NCI-H2196 (cell line): ENCODE results near the gene LRP5.
"Not testable (repeated sequence)": the region's sequence is repeated elsewhere in the genome, so short reads cannot be mapped to it uniquely, and the experiment has no call there.

Source experiments
- DNase-seq: peaks from one replicate; lab custom pipeline; 2025; ENCODE audit not compliant: unreplicated experiment; lab: John Stamatoyannopoulos, UW

Gene LRP5

DNA sequence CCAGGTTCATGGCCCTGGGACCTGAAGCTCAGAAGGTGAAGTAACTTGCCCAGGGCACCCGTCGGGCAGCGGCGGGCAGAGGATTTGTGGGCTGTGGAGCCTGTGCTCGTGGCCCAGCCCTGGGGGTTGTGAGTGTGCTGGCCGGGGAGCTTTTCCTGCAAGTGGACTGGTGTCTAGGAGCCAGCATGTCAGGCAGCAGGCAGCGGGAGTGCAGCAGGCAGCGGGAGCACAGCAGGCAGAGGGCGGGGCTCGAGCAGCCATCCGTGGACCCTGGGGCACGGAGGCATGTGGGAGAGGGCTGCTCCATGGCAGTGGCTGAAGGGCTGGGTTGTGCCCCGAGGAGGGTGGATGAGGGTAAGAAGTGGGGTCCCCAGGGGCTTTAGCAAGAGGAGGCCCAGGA, 75.4 kb downstream of the LRP5 start:
- DNase-seq: no peak

DNA sequence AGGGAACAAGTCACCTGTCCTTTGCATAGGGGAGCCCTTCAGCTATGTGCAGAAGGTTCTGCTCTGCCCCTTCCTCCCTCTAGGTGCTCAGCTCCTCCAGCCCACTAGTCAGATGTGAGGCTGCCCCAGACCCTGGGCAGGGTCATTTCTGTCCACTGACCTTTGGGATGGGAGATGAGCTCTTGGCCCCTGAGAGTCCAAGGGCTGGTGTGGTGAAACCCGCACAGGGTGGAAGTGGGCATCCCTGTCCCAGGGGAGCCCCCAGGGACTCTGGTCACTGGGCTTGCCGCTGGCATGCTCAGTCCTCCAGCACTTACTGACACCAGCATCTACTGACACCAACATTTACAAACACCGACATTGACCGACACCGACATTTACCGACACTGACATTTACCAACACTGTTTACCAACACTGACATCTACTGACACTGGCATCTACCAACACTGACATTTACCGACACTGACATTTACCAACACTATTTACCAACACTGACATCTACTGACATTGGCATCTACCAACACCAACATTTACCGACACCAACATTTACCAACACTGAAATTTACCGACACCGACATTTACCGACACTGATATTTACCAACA, 76.3 kb downstream of the LRP5 start:
- DNase-seq: no peak

DNA sequence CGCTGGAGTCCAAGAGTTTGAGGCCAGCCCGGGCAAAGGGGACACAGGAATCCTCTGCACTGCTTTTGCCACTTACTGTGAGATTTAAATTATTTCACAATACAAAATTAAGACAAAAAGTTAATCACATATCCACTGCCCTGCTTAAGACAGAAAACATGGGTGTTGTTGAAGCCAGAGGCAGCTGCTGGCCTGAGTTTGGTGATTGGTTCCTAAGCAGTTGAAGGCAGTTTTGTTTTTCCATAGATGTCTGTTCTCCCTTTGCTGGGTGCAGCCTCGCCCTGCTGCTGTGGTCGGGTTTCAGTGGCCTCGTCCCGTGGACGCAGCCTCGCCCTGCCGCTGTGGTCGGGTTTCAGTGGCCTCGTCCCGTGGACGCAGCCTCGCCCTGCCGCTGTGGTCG, 77.9 kb downstream of the LRP5 start:
- no peak for DNase-seq

DNA sequence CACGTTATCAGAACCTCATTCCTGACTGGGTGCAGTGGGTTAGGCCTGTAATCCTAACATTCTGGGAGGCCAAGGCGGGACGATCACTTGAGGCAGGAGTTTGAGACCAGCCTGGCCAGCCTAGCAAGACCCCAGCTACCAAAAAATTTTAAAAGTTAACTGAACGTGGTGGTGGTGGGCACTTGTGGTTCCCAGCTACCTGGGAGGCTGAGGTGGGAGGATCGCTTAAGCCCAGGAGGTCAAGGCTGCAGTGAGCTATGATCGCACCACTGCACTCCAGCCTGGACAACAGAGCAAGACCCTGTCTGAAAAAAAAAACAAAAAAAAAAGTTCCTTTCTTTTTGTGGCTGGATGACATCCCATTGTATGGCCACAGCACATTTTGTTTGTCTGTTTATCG, 80.4 kb downstream of the LRP5 start:
- DNase-seq: no peak

DNA sequence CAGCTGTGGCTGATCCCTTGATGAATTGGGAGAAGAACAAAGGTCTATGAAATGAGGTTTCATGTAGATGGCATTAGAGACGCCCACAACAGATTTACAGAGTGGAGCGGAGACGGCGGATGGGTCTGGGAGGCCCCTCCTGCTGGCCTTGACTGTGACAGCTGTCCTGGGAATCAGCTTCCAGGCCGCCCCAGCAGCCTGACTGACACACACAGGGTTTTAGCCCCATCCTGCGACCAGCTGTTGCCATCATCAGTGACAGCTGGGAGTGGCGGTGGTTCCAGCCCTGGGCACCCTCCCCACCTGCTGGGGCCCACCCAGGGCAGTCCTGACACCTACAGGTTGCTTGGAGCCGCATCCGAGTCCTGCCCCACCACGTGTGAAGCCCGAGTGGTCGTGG, 84.1 kb downstream of the LRP5 start:
- DNase-seq: no peak

DNA sequence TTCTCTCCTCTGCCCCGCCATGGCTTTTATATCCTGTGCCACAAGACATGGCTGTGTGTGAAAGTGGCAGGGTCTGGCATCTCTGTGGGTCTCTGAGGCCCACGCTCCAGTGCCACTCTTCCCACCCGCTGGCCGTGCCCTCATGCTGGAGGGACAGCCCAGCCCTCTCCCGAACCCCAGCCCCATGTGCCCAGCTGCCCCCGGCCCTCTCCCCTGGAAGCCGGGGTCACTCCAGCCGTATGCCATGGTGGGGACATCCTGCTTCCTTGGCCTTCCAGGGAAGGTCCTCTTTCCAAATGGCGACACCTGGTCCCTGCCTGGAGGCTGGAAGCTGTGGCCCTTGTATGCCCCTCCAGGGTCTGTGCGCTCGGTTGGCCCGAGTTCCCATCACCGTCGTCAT, 84.9 kb downstream of the LRP5 start:
- no peak for DNase-seq

DNA sequence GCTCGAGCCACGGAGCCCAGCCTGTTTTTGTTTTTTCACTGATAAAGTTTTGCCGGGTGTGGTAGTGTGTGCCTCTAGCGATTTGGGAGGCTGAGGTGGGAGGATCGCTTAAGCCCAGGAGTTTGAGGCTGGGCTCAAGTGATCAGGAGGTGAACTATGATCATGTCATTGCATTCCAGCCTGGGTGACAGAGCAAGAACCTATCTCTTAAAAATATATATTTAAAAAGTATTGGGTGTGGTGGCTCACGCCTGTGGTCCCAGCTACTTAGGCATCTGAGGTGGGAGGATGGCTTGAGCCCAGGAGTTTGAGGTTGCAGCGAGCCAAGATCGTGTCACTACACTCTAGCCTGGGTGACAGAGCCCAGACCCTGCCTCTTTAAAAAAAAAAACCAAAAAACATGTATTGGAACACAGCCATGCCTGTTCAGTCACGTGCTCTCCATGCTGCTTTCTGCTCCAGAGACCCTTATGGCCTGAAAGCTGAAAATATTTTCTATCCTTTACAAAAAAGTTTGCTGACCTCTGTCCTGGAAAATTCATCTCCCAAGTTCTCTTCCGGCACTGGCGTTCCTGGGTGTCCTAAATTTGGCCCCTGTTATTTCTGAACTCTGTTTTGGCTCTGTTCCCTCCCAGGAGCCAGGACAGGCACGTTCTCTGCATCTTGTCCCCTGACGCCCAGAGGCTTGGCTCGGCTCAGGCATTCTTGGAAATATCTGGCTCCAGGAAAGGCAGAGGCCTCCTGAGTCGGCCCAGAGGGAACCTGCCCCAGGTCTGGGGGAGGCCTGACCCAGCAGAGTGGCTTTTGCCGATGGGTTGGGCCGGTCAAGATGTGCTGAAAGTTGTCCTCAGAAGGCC, 86.8 kb downstream of the LRP5 start:
- no peak for DNase-seq

DNA sequence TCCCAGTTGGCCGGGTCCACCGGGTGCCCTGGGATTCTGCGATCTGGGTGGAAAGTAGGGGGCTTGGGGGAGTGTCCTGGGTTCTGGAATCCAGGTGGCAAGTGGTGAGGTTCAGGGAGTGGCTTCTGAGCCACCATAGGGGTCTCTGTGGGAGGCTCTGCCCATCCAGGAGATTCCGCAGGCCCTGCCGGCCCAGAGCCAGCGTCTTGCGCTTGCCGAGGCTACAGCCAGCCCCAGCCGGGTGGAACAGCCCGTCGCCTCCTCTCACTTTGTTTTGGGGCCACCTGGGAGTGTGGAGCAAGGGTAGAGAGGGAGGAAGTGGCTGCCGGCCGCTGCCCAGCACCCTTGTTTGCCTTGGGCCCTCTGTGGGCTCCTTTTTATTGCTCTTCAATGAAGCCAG, 87.5 kb downstream of the LRP5 start:
- no peak for DNase-seq

DNA sequence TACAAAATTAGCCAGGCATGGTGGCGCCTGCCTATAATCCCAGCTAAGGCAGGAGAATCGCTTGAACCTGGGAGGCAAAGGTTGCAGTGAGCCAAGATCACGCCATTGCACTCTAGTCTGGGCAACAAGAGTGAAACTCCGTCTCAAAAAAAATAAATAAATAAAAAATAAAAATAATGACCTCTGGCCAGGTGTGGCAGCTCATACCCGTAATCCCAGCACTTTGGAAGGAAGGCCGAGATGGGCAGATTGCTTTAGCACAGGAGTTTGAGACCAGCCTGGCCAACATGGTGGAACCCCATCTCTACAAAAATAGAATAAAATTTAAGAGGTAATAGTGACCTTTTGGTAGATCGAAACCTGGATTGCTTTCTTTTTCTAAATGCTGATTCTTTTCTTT, 88.2 kb downstream of the LRP5 start:
- DNase-seq: not testable (repeated sequence)

DNA sequence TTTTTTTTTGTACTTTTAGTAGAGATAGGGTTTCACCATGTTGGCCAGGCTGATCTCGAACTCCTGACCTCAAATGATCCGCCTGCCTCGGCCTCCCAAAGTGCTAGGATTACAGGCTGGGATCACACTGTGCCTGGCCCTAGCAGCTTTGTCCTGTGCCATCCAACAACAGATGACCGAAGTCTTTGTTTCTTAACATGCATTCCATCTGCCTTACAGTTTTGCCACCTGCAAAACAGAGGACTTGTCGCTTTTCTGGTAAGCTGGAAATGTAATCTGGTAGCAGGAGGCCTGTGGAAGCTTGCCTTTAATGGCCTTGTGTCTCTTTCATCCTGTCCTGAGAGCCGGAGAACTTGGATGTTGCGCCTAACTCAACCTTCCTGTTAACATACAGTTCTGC, 89.5 kb downstream of the LRP5 start:
- DNase-seq: no peak

DNA sequence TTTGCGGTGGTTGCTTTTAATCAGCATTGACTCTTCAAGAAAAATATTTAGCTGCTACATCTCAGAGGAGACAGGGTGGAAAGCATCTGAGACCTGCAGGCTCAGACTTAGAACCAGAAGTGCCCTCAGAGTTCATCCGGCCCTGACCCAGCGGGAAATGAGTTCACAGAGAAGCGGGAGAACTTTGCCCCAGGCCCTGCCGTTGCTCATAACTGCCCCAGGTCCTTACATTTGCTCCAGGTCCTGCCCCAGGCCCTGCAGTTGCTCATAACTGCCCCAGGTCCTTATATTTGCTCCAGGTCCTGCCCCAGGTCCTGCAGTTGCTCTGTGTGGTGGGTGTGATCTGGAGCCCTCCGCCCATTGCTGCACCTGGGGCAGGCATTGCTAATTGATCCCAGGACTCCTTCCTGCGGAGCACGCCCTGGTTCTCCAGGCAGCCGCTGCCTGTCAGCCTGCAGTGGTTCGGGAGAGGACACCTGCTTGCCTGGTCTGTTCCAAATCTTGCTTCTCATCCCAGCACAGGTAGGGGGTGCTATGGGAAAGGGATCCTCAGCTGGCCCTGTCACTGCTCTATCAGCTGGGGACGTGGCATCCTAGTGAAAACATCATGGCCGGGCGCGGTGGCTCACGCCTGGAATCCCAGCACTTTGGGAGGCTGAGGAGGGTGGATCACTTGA, 90.1 kb downstream of the LRP5 start:
- DNase-seq: no peak

DNA sequence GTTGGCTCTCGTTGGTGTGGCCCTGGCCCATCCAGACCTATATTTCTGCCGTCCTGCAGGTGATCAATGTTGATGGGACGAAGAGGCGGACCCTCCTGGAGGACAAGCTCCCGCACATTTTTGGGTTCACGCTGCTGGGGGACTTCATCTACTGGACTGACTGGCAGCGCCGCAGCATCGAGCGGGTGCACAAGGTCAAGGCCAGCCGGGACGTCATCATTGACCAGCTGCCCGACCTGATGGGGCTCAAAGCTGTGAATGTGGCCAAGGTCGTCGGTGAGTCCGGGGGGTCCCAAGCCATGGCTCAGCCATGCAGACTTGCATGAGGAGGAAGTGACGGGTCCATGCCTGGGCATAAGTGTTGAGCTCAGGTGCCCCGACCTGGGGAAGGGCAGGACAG, 91.0 kb downstream of the LRP5 start:
- DNase-seq: no peak

DNA sequence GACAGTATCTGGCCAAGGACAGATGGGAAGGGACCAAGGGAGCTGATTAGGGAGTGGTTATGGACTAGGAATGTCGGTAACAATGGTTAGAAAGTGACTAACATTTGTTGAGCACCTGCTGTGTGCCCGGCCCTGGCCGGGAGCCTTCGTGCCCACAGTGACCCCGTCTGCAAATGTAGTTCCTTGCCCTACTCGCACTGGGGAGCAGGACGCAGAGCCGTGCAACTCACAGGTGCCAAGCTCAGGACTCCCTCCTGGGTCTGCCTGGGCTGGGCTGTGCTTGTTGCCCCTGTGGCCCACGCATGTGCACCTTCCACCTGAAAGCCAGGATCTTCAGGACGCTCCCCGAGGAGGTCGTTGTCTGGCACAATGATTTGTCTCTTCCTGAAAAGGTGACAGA, 91.4 kb downstream of the LRP5 start:
- DNase-seq: no peak

DNA sequence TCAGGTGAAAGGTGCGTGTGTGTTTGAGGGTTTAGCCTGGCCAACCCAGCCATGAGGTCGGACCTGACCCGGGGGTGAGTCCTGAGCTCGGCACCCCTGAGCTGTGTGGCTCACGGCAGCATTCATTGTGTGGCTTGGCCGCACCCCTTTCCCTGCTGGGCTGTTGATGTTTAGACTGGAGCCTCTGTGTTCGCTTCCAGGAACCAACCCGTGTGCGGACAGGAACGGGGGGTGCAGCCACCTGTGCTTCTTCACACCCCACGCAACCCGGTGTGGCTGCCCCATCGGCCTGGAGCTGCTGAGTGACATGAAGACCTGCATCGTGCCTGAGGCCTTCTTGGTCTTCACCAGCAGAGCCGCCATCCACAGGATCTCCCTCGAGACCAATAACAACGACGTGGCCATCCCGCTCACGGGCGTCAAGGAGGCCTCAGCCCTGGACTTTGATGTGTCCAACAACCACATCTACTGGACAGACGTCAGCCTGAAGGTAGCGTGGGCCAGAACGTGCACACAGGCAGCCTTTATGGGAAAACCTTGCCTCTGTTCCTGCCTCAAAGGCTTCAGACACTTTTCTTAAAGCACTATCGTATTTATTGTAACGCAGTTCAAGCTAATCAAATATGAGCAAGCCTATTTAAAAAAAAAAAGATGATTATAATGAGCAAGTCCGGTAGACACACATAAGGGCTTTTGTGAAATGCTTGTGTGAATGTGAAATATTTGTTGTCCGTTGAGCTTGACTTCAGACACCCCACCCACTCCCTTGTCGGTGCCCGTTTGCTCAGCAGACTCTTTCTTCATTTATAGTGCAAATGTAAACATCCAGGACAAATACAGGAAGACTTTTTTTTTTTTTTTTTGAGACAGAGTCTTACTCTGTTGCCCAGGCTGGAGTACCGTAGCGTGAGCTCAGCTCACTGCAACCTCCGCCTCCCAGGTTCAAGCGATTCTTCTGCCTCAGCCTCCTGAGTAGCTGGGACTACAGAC, 94.2 kb downstream of the LRP5 start:
- DNase-seq: no peak

DNA sequence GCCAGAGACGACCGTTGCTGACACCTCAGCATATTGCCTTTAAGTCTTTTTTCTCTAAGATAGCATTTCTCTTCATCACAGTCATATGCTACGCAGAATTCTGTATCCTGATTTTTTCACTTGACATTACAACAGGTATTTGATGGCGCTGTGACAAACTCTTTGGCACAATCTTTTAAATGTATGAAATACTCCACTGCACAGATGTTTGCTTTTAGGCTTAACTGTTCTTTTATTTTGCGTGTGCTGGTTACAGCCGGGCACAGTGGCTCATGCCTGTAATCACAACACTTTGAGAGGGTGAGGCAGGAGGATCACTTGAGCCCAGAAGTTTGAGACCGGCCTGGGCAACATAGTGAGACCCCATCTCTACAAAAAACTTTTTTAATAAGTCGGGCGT, 96.1 kb downstream of the LRP5 start:
- DNase-seq: no peak

DNA sequence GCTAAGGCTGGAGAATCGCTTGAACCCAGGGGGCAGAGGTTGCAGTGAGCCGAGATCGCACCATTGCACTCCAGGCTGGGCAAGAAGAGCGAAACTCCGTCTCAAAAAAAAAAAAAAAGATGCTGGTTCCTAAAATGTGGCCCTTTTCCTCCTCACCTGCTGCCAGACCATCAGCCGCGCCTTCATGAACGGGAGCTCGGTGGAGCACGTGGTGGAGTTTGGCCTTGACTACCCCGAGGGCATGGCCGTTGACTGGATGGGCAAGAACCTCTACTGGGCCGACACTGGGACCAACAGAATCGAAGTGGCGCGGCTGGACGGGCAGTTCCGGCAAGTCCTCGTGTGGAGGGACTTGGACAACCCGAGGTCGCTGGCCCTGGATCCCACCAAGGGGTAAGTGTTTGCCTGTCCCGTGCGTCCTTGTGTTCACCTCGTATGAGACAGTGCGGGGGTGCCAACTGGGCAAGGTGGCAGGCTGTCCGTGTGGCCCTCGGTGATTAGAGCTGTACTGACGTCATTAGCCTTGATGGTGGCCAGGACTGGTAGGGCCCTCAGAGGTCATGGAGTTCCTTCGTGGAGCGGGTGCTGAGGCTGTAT, 97.5 kb downstream of the LRP5 start:
- DNase-seq: no peak

DNA sequence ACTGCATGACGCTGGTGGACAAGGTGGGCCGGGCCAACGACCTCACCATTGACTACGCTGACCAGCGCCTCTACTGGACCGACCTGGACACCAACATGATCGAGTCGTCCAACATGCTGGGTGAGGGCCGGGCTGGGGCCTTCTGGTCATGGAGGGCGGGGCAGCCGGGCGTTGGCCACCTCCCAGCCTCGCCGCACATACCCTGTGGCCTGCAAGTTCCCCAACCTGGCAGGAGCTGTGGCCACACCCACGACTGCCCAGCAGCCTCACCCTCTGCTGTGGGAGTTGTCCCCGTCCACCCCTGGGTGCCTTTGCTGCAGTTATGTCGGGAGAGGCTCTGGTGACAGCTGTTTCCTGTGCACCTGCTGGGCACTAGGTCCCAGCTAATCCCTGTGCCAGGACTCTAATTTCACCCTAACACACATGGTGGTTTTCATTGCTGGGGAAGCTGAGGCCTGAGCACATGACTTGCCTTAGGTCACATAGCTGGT, 99.2 kb downstream of the LRP5 start:
- DNase-seq: peak; percentile 68

DNA sequence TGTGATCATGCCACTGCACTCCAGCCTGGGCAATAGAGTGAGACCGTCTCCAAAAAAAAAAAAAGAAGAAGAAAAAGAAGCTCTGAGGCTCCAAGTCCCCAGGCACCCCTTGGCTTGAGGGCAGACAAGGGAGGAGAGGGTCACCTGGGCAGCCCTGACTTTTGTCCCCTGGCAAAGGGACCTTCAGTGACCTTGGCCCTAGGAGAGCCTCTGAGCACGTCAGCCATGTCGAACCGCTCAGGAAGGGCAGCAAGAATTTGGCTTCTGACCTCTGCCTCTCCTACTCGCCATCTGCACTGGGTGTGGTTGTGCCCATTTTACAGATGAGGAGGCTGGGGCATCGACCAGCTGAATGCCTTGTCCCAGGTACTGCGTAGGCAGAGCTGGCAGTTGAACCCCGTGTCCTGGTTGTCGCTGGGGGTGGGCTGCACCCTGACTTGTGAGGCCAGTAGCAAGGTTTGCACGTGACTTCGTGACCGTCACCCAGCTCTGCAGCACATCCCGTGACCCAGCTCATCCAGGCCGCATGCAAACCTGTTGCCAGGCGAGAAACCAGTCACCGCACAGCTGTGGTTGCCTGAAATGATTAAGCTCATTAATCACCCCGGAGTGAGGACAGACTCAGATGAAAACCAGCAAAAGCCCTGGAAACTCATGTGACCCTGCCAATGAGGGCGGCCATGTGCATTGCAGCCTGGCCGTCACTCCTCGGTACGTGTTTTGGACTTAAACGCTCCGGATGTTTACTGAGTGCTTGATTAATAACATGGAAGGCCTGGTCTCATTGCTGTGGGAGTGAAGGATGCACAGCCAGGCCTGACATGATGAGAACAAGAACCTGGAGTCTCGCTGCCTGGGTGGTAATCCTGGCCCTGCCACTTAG, 100.4 kb downstream of the LRP5 start:
- DNase-seq: no peak

DNA sequence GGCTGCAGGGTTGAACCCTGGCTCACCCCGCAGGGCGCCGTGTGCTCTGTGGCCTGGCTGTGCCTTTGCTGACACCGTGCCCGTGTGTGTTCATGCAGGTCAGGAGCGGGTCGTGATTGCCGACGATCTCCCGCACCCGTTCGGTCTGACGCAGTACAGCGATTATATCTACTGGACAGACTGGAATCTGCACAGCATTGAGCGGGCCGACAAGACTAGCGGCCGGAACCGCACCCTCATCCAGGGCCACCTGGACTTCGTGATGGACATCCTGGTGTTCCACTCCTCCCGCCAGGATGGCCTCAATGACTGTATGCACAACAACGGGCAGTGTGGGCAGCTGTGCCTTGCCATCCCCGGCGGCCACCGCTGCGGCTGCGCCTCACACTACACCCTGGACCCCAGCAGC, 101.2 kb downstream of the LRP5 start:
- no peak for DNase-seq
